IMR-90 (cell line): ENCODE measurements around the gene SEMA4A.

Experiments used
- FOS ChIP-seq: fragments of 150-350 bp; IDR thresholded peaks from 2 replicates; pipeline ENCODE4 v1.6.1; 2016; ENCODE audit warnings: low read depth, low read length
- MAFK ChIP-seq: IDR thresholded peaks from 2 replicates; pipeline ENCODE4 v1.6.1; 2012; ENCODE audit warnings: low read depth, low read length, improper control_type of control experiment
- POLR2A ChIP-seq: IDR thresholded peaks from 2 replicates; pipeline ENCODE4 v1.6.1; 2012; ENCODE audit warnings: mild to moderate bottlenecking, low read depth, low read length
- RAD21 ChIP-seq: IDR thresholded peaks from 2 replicates; pipeline ENCODE4 v1.6.1; 2012; ENCODE audit warnings: low read length, improper control_type of control experiment
- TF ChIP-seq, protein P1 (sequence below): conservative IDR thresholded peaks from 2 replicates; pipeline ENCODE4 v1.5.1; 2012; ENCODE audit warnings: mild to moderate bottlenecking, low read depth, low read length, improper control_type of control experiment

DNA sequence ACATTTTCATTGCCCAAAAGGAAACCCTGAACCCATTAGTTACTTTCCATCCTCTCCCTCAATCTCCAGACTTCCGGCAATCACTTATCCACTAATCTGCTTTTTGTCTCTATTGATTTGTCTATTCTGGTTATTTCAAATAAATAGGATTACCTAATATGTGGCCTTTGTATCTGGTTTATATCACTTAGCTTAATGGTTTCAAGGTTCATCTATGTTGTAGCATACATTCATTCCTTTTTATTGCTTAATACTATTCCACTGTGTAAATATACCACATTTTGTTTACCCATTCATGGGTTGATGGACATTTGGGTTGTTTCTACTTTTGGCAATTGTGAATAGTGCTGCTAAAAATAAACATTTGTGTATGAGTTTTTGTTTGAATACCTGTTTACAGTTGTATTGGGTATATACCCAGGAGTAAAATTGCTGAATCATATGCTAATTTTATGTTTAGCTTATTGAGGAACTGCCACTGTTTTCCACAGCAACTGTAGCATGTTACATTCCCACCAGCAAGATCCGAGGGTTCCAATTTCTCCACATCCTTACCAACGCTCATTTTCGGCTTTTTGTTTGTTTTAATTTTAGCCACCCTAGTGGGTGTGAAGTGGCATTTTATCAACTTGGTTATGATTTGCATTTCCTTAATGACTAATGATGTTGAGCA lies 38.0 kb downstream of the SEMA4A start:
- TF ChIP-seq POLR2A (no peak), RAD21 (no peak), FOS (no peak), MAFK (no peak)
- TF ChIP-seq, protein P1, sequence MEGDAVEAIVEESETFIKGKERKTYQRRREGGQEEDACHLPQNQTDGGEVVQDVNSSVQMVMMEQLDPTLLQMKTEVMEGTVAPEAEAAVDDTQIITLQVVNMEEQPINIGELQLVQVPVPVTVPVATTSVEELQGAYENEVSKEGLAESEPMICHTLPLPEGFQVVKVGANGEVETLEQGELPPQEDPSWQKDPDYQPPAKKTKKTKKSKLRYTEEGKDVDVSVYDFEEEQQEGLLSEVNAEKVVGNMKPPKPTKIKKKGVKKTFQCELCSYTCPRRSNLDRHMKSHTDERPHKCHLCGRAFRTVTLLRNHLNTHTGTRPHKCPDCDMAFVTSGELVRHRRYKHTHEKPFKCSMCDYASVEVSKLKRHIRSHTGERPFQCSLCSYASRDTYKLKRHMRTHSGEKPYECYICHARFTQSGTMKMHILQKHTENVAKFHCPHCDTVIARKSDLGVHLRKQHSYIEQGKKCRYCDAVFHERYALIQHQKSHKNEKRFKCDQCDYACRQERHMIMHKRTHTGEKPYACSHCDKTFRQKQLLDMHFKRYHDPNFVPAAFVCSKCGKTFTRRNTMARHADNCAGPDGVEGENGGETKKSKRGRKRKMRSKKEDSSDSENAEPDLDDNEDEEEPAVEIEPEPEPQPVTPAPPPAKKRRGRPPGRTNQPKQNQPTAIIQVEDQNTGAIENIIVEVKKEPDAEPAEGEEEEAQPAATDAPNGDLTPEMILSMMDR, result no peak
